GM12878 (cell line): Measurements from ENCODE around the gene SF3A1. TPM values are rescaled to one million over a fixed set of nuclear protein-coding genes. Genes with fewer than 3 reads are reported as not detected.

Experiments
- CTCF ChIP-seq, 3 experiments: IDR thresholded peaks in 2 of 3; conservative IDR thresholded peaks in 1 of 3; 2 replicates each; pipeline ENCODE4 v1.5.1; 2011; ENCODE audit warnings: low read depth in 3 of 3, low read length in 3 of 3, mild to moderate bottlenecking in 3 of 3, control low read depth in 2 of 3, moderate library complexity in 2 of 3, inconsistent platforms in 1 of 3, mixed read lengths in 1 of 3; ENCODE audit not compliant: control insufficient read depth in 2 of 3, insufficient read depth in 1 of 3; ENCODE audit errors: extremely low read depth in 1 of 3
- DPF2 ChIP-seq: fragments of 450-650 bp; IDR thresholded peaks from 2 replicates; pipeline ENCODE4 v1.6.1; 2017; ENCODE audit warnings: mild to moderate bottlenecking
- GATAD2B ChIP-seq: fragments of 450-650 bp; conservative IDR thresholded peaks from 2 replicates; pipeline ENCODE4 v1.6.1; 2017; ENCODE audit warnings: low read depth, mild to moderate bottlenecking, moderate library complexity
- HCFC1 ChIP-seq: fragments of 150-350 bp; IDR thresholded peaks from 2 replicates; pipeline ENCODE4 v1.6.1; 2014; ENCODE audit warnings: low read length
- HDGF ChIP-seq: fragments of 450-650 bp; IDR thresholded peaks from 2 replicates; pipeline ENCODE4 v1.6.1; 2016; ENCODE audit warnings: antibody characterized with exemption
- LARP7 ChIP-seq: fragments of 450-650 bp; IDR thresholded peaks from 2 replicates; pipeline ENCODE4 v1.6.1; 2017; ENCODE audit warnings: mild to moderate bottlenecking
- NBN ChIP-seq: fragments of 450-650 bp; IDR thresholded peaks from 2 replicates; pipeline ENCODE4 v1.6.1; 2016
- NKRF ChIP-seq: fragments of 450-650 bp; conservative IDR thresholded peaks from 2 replicates; pipeline ENCODE4 v1.6.1; 2017; ENCODE audit warnings: mild to moderate bottlenecking, moderate library complexity
- NRF1 ChIP-seq: conservative IDR thresholded peaks from 2 replicates; pipeline ENCODE4 v1.6.1; 2011; ENCODE audit warnings: mild to moderate bottlenecking, low read depth, low read length, improper control_type of control experiment
- RB1 ChIP-seq: fragments of 450-650 bp; formaldehyde crosslinking; IDR thresholded peaks from 2 replicates; pipeline ENCODE4 v1.6.1; 2017; ENCODE audit warnings: mild to moderate bottlenecking, borderline replicate concordance
- TARDBP ChIP-seq: IDR thresholded peaks from 2 replicates; pipeline ENCODE4 v1.6.1; 2016; ENCODE audit warnings: borderline replicate concordance
- TCF12 ChIP-seq: IDR thresholded peaks from 2 replicates; pipeline ENCODE4 v1.6.1; 2011; ENCODE audit warnings: low read depth, mild to moderate bottlenecking, low read length
- USF2 ChIP-seq: IDR thresholded peaks from 2 replicates; pipeline ENCODE4 v1.6.1; 2011; ENCODE audit warnings: low read depth, low read length, improper control_type of control experiment, borderline replicate concordance
- ZBTB33 ChIP-seq: fragments of 450-650 bp; IDR thresholded peaks from 2 replicates; pipeline ENCODE4 v1.6.1; 2017; ENCODE audit warnings: mild to moderate bottlenecking
- polyA plus RNA-seq, 11 experiments: library from polyadenylated mRNA; depleted of rRNA in 4 of 11; unstranded in 6 of 11; stranded (reverse) in 5 of 11; fragments of >200 nt; fragmentation: Nextera tagmentation in 4 of 11; fragmentation: Illumina TruSeq in 1 of 11; extraction: Ambion mirVana in 4 of 11; extraction: Trizol in 1 of 11; gene quantifications; 1 replicate in 1 of 11; 2 replicates in 10 of 11; pipeline versions ENCODE4 v1.2.1 to v1.2.3, GENCODE V29; 2011 to 2016; ENCODE audit warnings: inconsistent platforms in 2 of 11, missing spikeins in 2 of 11, low read depth in 1 of 11
- total RNA-seq, 4 experiments: library from RNA; depleted of rRNA in 3 of 4; stranded (reverse); fragments of >200 nt in 3 of 4; fragmentation: Illumina TruSeq in 1 of 4; extraction: Trizol in 1 of 4; gene quantifications; 2 replicates each; pipeline versions ENCODE4 v1.2.1 to v1.2.3, GENCODE V29; 2013 to 2021

SF3A1 gene
- total and polyA plus RNA-seq, 10 of the 15 experiments (the other 5 are each of a cell fraction or from before 2014, with no cell fraction given), result 10.4 to 239 (median 46.0) TPM

- 0 out of 2 replicates have a peak, but pooled peaks have one; percentile 14 for TF ChIP-seq TCF12
- TF ChIP-seq RB1, result peak; percentile 78; the same call in 1 of the 2 replicates
- TF ChIP-seq HDGF, result peak; percentile 96
- TF ChIP-seq LARP7, result 0 out of 2 replicates have a peak, but pooled peaks have one; percentile 15
- TF ChIP-seq TARDBP, result no peak
- 0 out of 2 replicates have a peak, but pooled peaks have one; percentile 21 for TF ChIP-seq GATAD2B
- no peak for TF ChIP-seq NRF1
- TF ChIP-seq USF2, result no peak
- 0 out of 2 replicates have a peak, but pooled peaks have one; percentile 22 for TF ChIP-seq DPF2
- peak; percentile 59 for TF ChIP-seq NBN
- peak; percentile 20; the same call in 1 of the 2 replicates for TF ChIP-seq HCFC1
- TF ChIP-seq CTCF (IDR thresholded peaks at IDR 0.05 in 2 of 3, conservative IDR thresholded peaks at IDR 0.05 in 1 of 3; ENCODE audit: control insufficient read depth in 2 of 3, extremely low read depth in 1 of 3, insufficient read depth in 1 of 3, low read depth in 3 of 3, low read length in 3 of 3), result peak; percentile 83 to 92 (median 87)
- TF ChIP-seq NKRF, result no peak; the same call in 1 of the 2 replicates
- TF ChIP-seq ZBTB33, result 0 out of 2 replicates have a peak, but pooled peaks have one; percentile 35
Measured at GRCh38 chr22:30287648-30288418, 68.9 kb downstream of the SF3A1 start (continued).
